ENCODE measurements around the gene ZNHIT2.
"Not testable (repeated sequence)": the region's sequence is repeated elsewhere in the genome, so short reads cannot be mapped to it uniquely, and the experiment has no call there.

The ZNHIT2 gene

DNA sequence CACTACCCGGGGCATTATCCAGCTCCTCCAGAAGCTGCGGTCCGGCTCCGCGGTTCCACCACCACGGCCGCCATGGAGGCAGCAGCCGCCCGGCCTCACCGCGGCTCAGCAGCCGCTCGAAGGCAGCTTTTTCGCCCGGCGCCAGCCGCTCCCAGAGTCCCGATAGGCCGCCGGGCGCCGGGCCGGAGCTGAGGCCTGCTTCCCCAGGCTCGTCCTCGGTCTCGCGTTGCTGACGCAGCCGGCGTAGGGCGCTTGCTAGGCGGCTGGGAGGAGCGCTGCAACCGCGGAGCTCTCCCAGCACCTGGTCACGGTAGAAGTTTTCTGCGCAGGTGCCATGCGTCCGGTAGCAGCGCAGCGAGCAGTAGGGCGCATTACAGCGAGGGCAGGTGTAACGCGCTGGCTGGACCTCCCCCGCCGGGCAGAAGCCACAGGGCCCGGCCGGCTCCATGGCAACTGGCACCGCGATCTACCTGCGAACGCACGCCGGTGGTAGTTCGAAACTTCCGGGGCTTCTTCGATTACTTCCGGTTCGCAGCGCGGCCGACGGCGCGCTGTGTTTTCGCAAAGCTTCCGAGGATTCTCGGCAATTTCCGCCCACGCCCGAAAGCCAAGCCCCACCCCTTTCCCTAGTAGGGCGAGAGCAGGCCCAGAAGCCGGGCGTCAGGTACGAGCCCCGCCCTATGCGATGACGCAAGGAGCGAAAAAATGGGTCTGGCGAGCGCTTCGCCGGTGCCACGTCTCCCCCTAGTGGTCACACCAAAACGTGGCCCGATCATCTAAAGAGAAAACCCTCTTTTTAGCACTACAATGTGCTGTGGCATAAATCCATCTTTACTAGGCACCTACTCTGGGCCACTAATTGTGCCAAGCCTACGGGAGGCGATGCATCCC, at the start of gene ZNHIT2:
Gene ZNHIT2, minus strand, starts transcription at position 496 of the 891 bp plus-strand sequence. Its CDS starts 48 bp downstream, at position 448.
- peak; percentile 94 for DNase-seq

DNA sequence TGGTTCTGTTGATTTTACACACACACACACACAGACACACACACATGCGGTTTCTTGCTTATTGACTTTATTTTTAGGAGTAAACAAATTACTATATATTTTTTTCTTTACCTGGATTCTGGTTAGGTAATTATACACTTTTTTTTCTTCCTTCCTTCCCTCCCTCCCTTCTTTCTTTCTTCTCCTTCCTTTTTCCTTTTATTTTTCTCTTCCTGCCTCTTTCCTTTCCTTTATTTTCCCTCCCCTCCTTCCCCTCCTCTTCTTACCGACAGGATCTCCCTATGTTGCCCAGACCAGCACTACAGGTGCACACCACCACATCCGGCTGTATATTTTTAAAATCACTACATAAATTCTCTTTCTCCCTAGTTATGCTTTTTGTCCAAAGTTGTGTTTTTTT, 49.4 kb upstream of the ZNHIT2 start:
- no peak for DNase-seq

DNA sequence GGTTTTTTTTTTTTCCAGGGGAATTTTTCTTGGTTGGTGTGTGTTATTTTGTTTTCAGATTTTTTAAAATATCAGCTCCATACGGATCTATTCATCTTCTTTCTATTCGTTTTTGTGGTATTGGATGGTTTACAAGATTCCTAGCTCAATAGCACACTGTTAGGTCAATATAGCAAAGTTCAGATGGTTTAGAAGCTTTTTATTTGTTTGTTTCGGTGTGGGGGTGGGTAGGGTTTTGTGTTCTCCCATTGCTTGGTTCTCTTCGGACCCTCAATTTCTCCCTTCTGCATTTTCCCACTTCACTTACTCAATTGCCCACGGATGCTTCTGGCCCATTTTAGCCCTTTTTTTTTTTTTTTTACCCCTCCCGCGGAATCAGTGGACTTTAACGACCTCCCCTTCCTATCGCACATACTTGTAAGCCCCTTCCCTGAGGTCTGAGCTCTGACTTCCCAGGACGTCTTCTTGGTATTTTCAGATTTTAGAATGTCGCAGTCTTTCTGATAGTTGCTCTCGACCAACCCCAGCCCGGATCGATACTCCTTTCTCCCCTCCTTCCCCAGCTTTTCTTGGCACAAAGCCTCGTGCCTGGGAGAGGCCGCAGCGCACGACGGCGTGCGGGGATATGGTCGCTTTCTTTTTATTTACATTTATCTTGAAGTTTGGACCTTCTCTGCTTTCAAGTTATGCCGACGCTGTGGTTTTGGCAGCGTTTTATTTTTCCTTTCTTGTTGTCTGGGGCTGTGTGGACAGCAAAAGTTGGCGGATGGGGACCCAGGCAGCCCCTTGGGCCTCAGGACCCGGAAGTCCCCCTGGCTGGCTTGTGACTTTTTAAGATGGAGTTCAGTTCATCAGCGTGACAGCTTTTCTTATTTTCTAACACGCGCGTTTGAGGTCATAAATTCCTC, 48.2 kb upstream of the ZNHIT2 start:
- no peak for DNase-seq

DNA sequence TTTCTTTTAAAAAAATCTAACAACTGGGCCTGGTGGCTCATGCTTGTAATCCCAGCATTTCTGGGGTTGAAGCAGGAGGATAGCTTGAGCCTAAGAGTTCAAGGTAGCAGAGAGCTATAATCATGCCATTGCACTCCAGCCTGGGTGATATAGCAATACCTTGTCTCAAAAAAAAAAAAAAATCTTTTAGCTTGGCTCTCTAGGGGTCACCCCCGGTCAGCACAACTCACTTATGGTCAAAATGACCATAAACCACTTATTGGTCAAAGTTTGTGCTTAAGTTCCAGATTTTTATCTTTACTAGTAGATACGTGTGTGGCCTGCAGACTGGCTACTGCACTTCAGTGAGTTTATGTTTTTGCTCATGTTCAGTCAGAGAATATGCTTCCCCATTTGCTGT, 46.2 kb upstream of the ZNHIT2 start:
- no peak for DNase-seq

DNA sequence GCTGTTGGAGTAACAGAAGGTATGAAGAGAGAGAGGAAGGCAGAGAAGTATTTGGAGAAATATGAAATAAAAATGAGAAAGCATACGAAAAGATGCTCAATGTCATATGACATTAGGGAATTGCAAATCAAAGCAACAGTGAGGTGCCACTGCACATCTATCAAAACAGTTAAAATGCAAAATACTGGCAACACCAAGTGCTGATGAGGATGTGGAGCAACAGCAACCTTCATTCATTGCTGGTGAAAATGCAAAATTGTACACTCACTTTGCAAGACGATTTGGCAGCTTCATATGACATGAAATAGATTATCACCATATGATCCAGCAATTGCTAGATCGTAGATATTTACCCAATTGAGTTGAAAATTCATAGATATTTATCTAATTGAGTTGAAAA, 43.1 kb upstream of the ZNHIT2 start:
- no peak for DNase-seq

DNA sequence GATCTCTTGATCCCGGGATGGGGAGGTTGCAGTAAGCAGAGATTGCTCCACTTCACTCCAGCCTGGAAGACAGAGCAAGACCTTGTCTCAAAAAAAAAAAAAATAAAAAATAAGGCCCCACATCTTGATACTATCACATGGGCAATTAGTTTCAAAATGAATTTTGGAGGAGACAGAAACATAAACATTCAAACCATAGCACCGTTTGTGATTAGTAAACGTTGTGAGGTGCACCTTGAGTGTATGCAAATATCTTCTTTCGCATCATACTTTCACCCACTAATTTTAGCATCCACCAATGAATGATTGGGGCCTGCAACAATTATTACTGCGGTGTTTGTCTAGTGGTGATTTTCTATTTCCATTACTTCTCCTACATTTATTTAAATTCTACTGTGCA, 41.5 kb upstream of the ZNHIT2 start:
- DNase-seq, result no peak

DNA sequence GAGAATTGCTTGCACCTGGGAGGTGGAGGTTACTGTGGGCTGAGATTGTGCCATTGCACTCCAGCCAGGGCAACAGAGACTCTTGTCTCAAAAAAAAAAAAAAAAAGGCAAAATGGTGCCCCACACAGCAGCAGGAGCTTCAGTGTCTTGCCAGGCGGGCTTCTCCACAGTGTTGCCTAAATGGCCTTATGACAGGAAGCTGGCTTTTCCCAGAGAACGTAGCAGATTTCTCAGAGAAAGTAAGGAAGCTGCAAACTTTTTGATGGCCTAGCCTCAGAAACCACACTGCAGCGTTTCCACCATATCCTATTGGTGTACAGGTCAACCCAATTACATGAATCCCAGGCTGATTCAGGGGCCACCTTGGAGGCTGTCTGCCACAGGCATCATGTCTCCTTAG, 39.8 kb upstream of the ZNHIT2 start:
- DNase-seq, result no peak

DNA sequence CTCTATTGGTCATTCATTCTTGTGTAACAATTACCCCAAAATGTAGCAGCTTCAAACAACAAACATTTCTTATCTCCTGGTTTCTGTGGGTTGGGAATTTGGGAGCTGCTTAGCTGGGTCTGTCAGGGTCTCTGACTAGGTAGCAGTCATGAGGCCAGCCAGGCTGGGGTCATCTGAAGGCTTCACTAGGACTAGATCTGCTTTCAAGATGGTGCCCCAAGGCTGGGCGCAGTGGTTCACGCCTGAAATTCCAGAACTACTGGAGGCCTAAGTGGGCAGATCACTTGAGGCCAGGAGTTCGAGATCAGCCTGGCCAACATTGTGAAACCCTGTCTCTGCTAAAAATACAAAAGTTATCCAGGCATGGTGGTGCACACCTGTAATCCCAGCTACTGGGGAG, 39.4 kb upstream of the ZNHIT2 start:
- no peak for DNase-seq

DNA sequence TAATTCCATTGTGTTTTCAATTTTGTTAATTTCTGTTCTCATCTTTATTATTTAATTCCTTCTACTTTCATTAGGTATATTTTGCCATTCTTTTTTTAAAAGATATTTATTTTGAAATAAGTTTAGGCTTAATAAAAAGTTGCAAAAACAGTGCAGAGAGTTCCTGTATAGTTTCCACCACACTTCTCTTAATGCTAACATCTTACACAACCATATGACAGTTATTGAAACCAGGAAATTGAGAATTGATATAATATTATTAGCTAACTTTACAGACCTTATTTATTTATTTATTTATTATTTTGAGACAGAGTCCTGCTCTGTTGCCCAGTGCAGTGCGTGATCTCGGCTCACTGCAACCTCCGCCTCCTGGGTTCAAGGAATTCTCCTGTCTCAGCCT, 38.8 kb upstream of the ZNHIT2 start:
- DNase-seq, result no peak

DNA sequence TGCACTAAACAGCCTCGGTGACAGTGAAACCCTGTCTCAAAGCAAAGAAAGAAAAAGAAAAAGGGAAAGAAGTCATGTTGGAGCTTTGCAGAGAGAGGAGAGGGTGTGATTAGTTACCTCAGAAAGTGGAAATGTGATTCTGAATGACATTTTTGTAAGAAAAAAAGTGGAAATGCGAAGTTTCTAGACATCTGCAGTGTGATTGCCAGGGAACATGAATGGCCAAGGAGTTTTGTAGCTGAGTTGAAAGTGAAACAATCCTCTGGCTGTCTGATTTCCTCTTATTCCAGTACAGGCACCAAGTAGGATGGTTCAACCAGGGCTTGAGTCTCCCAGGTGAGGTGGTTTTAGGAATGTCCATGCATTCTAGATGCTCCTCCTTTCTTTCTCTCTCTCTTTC, 34.6 kb upstream of the ZNHIT2 start:
- no peak for DNase-seq

DNA sequence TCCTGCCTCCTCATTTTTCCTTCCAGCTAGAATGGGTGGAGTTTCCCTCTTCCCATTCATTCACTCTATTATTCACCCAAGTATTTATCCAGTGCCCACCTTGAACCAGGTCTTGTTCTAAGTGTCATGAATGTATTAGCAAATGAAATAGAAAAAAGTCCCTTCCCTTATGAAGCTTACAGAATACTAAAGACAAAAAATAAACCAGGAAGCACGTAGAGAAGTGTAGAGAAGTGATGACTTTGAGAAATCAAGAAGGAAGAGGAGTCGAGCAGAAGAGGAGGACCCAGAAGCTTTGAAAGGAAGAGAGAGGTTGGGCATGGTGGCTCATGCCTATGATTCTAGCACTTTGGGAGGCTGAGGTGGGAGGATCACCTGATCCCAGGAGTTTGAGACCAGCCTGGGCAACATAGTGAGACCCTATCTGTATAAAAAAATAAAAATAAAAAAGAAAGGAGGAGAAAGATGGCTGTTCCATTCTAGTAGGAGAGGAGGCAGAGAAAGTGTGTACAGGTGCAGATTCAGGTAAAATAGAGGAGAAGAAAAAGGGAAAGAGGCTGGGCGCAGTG, 33.9 kb upstream of the ZNHIT2 start:
- no peak for DNase-seq

DNA sequence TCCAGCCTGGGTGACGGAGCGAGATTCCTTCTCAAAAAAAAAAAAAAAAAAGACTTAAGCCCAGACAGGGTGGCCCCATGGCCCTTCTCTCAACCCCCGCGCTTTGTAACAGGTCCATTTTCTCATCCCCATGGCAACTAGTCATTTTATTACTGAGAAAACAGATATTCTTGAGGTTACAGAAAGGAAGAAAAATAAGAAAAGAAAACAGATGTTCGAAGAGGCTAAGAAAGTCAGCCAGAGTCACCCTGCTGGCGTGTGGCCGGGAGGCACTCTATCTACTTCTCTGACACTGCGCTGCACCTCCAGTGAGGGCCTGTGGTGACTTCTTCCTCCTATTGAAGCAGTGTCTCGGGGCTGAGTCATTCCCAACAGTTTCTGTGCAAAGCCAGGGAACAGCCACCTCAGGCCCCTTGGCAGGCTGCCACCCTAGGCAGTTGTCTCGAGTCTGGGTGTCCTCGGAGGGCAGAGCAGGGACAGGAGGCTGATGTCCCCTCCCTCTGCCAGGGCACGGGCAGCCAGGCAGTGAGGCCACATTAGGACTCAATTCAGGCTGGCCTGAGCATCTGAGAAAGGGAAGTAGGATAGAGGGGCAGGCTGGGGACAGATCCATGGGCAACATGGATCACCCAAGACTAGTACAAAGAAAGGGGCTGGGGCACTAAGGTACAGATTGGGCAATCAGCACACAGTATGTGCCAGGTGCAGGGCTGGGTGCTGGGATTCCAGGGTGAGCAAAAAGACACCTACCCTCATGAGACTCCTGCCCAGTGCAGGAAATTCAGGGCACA, 33.2 kb upstream of the ZNHIT2 start:
- peak; percentile 24 for DNase-seq

DNA sequence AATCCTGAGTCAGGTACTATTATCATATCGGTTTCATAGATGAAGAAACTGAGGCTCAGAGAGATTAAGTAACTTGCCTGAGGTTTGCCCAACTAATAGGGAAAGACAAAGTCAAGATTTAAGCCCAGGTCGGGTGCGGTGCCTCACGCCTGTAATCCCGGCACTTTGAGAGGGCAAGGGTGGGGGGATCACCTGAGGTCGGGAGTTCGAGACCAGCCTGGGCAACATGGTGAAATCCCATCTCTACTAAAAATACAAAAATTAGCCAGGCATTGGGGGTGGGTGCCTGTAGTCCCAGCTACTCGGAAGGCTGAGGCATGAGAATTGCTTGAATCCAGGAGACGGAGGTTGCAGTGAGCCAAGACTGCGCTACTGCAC, 32.6 kb upstream of the ZNHIT2 start:
- DNase-seq, result not testable (repeated sequence)

DNA sequence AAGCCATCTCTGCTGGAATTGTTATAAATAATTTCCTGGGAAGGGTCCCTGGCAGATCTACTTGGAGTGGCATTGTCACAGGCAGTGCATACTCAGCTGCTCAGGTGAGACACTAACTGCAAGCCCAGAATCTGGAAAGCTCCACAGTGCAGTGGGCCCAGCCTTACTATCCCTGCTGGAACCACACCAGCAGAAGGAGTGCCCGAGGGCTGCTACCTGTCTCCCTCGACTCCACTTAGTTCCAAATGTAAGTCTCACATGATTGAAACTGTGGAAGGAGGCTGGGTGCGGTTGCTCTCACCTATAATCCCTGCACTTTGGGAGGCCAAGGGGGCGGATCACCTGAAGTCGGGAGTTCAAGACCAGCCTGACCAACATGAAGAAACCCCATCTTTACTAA, 31.2 kb upstream of the ZNHIT2 start:
- DNase-seq, result no peak

DNA sequence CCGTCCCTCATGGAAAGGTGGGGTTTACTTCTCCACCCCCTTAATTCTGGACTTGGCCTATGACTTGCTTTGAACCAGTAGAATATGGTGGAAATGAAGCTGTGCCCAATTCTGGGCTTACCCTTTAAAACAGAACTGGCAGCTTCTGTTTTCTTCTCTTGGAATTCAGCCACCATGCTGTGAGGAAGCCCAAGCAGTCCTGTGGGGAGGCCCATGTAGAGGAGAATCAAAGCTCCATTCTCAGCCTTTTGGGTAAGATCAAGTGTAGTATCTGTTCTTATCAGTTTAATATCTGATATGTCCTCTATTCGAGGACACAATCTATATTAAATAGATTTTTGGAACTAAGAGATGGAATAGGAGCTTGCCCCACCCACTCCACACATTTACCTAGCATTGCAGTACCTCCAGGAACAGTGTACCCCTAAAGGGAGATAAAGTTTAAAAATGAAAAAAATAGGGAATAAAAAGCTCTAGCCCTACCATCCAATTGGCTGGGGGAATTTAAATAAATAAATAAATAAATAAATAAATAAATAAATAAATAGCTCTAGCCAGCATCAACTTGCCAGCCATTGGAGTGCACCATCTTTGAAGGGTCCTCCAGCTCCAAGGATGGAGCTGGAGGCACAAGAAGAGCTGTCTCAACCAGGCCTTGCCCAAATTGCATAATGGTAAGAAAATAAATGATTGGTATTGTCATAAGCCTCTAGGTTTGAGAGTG, 30.0 kb upstream of the ZNHIT2 start:
- no peak for DNase-seq

DNA sequence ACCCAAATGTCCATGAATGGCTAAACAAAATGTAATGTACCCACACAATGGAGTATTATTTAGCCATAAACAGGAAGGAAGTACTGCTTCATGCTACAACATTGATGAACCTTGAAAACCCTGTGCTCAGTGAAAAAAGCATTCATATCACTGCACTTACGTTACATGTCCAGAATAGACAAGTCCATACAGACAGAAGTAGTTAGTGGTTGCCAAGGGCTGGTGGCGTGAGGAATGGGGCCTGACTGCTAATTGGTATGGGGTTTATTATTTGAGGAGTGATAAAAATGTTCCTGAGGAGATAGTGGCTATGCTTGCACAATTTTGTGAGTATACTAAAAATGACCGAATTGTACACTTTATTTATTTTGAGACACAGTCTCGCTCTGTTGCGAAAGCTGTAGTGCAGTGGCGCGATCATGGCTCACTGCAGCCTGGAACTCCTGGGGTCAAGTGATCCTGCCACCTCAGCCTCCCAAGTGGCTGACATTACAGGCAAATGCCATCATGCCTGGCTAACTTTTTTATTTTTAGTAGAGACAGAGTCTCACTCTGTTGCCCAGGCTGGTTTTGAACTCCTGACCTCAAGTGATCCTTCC, 24.5 kb upstream of the ZNHIT2 start:
- DNase-seq, result no peak

DNA sequence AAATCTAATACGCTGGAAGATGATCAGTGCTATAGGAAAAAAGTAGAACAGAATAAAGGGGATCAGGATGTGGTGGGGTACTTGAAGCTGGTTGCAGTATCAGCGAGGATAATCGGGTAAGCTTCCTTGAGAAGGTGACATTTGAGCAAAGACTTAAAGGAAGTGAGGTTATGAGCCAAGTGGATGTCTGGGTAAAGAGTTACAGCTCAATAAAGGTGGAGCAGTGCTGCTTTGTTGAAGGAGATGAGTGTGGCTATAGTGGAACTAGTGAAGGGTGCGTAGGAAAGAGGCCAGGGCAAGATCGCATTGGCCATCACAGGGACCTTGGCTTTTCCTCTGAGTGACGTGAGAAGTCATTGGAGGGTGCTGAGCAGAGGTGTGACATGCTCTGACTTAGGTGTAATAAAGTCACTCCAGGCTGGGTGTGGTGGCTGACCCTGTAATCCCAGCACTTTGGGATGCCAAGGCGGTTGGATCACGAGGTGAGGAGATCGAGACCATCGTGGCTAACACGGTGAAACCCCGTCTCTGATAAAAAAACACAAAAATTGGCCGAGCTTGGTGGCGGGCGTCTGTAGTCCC, 19.1 kb upstream of the ZNHIT2 start:
- no peak for DNase-seq

DNA sequence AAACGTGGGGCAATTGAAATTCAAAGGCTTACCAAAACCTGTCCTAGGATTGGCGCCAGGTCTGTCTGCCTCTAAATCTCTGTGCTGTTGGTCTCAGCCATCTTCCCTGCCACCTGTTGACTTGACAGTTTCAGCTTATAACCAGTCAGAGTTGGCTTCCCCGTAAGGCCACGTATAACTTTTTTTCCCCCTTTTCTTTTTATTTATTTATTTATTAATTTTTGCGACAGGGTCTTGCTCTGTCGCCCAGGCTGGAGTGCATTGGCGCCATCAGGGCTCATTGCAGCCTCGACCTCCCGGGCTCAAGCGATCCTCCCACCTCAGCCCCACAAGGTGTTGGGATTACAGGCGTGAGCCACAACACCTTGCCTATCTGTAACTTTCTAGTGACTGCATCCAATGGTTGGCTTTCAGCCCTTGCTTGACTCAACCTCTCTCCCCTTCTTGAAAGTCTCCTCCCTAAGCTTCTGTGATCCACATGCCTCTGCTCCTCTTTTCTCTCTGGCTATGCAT, 18.2 kb upstream of the ZNHIT2 start:
- DNase-seq, result no peak

DNA sequence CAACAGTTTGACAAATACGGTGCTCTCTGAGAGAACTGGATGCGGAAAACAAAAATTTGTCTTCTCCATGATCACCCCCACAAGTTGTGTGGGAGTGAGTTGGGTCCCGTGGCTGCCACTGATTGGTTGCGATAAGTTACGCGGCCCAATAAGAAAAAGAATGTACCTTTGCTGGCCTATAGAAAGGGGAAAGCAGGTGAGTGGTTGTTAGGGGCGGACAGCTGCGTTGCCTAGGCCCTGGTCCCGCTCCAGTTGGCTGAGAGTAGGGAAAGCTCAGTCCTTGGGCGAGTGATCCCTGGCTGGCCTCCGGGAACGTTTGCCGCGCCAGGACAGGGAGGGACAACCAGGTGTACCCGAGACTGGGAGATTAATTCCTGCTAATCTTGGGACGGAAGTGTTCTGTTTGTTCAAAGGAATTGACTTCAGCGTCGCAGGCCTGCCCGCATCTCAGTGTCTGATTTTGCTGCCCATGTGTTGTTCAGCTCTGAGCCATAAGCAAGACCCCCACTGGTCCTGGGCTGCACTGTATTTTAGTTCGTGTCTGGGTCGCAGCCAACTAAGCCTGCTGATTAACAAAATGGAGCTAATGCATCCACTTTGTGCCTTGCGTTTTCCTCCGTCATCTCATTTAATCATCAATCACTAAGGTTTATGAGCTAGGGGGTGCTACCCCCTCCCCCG, 17.6 kb upstream of the ZNHIT2 start:
- peak; percentile 95 for DNase-seq

DNA sequence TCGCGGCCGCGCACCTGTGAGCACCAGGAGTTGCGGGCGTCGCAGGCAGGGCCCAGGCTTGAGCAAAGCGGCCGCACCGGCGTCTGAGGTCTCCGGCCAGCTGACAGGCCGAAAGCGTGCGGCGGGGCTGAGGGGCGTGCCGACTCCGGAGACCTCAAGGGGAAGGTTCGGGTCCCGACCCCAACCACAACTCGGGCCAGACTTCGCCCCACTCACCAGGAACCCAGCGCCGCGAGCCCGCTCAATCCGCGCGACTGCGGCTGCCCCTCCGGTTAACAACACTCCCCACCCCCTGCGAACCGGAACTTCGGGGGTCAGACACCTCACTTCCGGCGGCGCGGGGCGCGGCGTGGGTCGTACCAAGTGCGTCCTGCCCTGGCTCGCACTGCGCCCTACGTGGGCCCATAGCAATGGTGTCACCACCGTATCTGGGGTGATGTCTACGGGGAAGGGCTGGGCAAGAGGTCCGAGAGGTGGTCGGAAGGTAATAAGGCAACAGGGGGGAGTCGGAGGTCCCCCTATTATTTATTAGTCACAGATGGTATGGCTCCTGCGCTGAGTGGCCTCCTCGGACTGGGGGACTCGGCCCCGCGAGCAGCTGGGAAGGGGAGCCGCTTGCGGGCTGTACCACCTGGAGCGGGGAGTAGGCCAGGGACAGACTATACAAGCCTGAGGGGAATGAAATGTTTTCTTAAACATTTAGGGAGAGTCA, 16.9 kb upstream of the ZNHIT2 start, which contains the start of gene SYVN1:
Gene SYVN1, minus strand, starts transcription at position 280 of the 712 bp plus-strand sequence. CDS start 918 bp downstream, outside the sequence.
- DNase-seq, result peak; percentile 70
